ENCODE results near the gene MAN2A2.

DNA sequence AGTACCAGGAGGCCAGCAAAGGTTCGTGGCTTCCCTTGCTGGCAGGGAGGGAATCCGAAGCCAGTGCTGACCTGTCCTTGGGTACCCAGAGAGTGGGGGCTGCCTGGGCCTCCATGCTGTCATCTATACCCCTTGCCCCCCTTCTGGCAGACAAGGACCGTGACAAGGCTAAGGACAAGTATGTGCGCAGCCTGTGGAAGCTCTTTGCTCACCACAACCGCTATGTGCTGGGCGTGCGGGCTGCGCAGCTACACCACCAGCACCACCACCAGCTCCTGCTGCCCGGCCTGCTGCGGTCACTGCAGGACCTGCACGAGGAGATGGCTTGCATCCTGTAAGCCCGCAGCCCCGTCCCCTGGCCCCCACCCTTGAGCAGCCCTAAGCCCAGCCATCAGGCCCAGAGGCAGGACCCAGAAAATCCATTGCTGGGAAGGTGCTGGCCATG, 16.0 kb upstream of the MAN2A2 start:
- TF ChIP-seq, protein P1, sequence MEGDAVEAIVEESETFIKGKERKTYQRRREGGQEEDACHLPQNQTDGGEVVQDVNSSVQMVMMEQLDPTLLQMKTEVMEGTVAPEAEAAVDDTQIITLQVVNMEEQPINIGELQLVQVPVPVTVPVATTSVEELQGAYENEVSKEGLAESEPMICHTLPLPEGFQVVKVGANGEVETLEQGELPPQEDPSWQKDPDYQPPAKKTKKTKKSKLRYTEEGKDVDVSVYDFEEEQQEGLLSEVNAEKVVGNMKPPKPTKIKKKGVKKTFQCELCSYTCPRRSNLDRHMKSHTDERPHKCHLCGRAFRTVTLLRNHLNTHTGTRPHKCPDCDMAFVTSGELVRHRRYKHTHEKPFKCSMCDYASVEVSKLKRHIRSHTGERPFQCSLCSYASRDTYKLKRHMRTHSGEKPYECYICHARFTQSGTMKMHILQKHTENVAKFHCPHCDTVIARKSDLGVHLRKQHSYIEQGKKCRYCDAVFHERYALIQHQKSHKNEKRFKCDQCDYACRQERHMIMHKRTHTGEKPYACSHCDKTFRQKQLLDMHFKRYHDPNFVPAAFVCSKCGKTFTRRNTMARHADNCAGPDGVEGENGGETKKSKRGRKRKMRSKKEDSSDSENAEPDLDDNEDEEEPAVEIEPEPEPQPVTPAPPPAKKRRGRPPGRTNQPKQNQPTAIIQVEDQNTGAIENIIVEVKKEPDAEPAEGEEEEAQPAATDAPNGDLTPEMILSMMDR (conservative IDR thresholded peaks at IDR 0.05 in 1 of 2, IDR thresholded peaks at IDR 0.05 in 1 of 2; ENCODE audit: low read depth in 1 of 2, low read length in 2 of 2): no peak
- no peak for TF ChIP-seq EZH2 (IDR thresholded peaks at IDR 0.05; ENCODE audit: low read length, missing control alignments)
